HFFc6 (cell line): ENCODE data around the gene LHPP. TPM values are rescaled to one million over a fixed set of nuclear protein-coding genes. Genes with fewer than 3 reads are reported as not detected.

ENCODE experiments used
- DNase-seq: peaks from one replicate; pipeline ENCODE4 v3.0.0-alpha.2; 2018
- H3K27ac Mint-ChIP-seq: 2 replicates; pipeline ENCODE4 v1.8.0; 2020; ENCODE audit warnings: mild to moderate bottlenecking, mixed read lengths
- H3K27me3 Mint-ChIP-seq: 2 replicates; pipeline ENCODE4 v1.8.0; 2021; ENCODE audit warnings: mild to moderate bottlenecking, moderate library complexity, mixed read lengths; ENCODE audit not compliant: insufficient read depth
- H3K36me3 Mint-ChIP-seq: 2 replicates; pipeline ENCODE4 v1.8.0; 2021; ENCODE audit warnings: low read depth, mixed read lengths
- H3K4me1 Mint-ChIP-seq: 2 replicates; pipeline ENCODE4 v1.8.0; 2020; ENCODE audit warnings: low read depth, mixed read lengths
- H3K4me3 Mint-ChIP-seq: 2 replicates; pipeline ENCODE4 v1.8.0; 2020; ENCODE audit warnings: mild to moderate bottlenecking, moderate library complexity, mixed read lengths
- H3K9me3 Mint-ChIP-seq: 2 replicates; pipeline ENCODE4 v1.8.0; 2020; ENCODE audit warnings: mild to moderate bottlenecking, mixed read lengths
- CTCF ChIP-seq: fragments of 200-600 bp; sonication (generic); IDR thresholded peaks from 2 replicates; pipeline ENCODE4 v1.5.0; 2021; ENCODE audit warnings: antibody characterized with exemption, mild to moderate bottlenecking
- total RNA-seq, 6 experiments: library from RNA; stranded (reverse); fragmentation: NEBNext Ultra II Directional; extraction: Animal tissue kit (Norgen Biotek cat#: 25700); gene quantifications; 2 replicates in 1 of 6; 3 replicates in 5 of 6; pipeline ENCODE4 v1.2.3, GENCODE V29; 2021

Gene LHPP
- total RNA-seq, 6 experiments from 2014 or later = 12.5 to 17.3 (median 14.0) TPM

GRCh38 chr10:124524991-124525653, 63.5 kb downstream of the LHPP start:
- no peak for TF ChIP-seq CTCF
- Mint-ChIP-seq H3K27me3 (no peaks in the 10 kb centered on the region; the same call in none of the 2 replicates), H3K4me1 (peaks cover 1% of the 10 kb centered on the region), H3K27ac (no peak overlapping the region), H3K4me3 (no peak overlapping the region), H3K36me3 (no peaks in the 10 kb centered on the region), H3K9me3 (no peaks in the 10 kb centered on the region)
- no peak for DNase-seq

GRCh38 chr10:124525751-124526600, 64.4 kb downstream of the LHPP start:
- Mint-ChIP-seq H3K27me3 (no peaks in the 10 kb centered on the region; the same call in none of the 2 replicates), H3K9me3 (no peaks in the 10 kb centered on the region), H3K36me3 (no peaks in the 10 kb centered on the region), H3K4me3 (no peak overlapping the region), H3K27ac (no peak overlapping the region), H3K4me1 (peaks cover 5% of the 10 kb centered on the region)
- TF ChIP-seq CTCF = no peak
- no peak for DNase-seq

GRCh38 chr10:124526621-124527267, 65.1 kb downstream of the LHPP start:
- TF ChIP-seq CTCF = no peak
- no peaks in the 10 kb centered on the region; the same call in none of the 2 replicates for H3K27me3 Mint-ChIP-seq

GRCh38 chr10:124527874-124528395, 66.3 kb downstream of the LHPP start:
- Mint-ChIP-seq H3K4me1 (peaks cover 5% of the 10 kb centered on the region), H3K27me3 (no peaks in the 10 kb centered on the region; the same call in none of the 2 replicates), H3K36me3 (no peaks in the 10 kb centered on the region), H3K9me3 (no peaks in the 10 kb centered on the region), H3K4me3 (no peak overlapping the region), H3K27ac (no peak overlapping the region)
- DNase-seq = no peak
- no peak for TF ChIP-seq CTCF

More at GRCh38 chr10:124526621-124527267, 65.1 kb downstream of the LHPP start:
- no peak for DNase-seq
- Mint-ChIP-seq H3K27ac (no peak overlapping the region), H3K36me3 (no peaks in the 10 kb centered on the region), H3K4me1 (peaks cover 5% of the 10 kb centered on the region), H3K4me3 (no peak overlapping the region), H3K9me3 (no peaks in the 10 kb centered on the region)

- no peaks in the 10 kb centered on the region for H3K9me3 Mint-ChIP-seq
- H3K4me1 Mint-ChIP-seq = peaks cover 5% of the 10 kb centered on the region
- H3K27ac Mint-ChIP-seq = no peak overlapping the region
- no peak for DNase-seq
- H3K36me3 Mint-ChIP-seq = no peaks in the 10 kb centered on the region
- no peak for TF ChIP-seq CTCF
- H3K4me3 Mint-ChIP-seq = no peak overlapping the region
- no peaks in the 10 kb centered on the region; the same call in none of the 2 replicates for H3K27me3 Mint-ChIP-seq
Observed at GRCh38 chr10:124529661-124530214, 68.1 kb downstream of the LHPP start.
